Small intestine (tissue), 7 donors: ENCODE results near the gene OSBP. TPM values are rescaled to one million over a fixed set of nuclear protein-coding genes. Genes with fewer than 3 reads are reported as not detected.
A peak's percentile ranks its signal among the peaks of the same experiment; 100 is the strongest.

Source experiments
- DNase-seq, 2 donors: peaks; one replicate each; pipeline versions ENCODE4 v3.0.0 to v3.0.0-alpha.2; 2013
- FAIRE-seq: peaks from 2 replicates; lab custom pipeline; 2012; peaks lifted over from hg19 to GRCh38; lab: Jason Lieb, UNC
- H3K27ac ChIP-seq, 3 donors: one replicate each; pipeline ENCODE4 v1.5.1; 2013; ENCODE audit warnings: low read length in 2 of 3, mild to moderate bottlenecking in 2 of 3, control low read depth in 1 of 3, inconsistent platforms in 1 of 3, low read depth in 1 of 3, moderate library complexity in 1 of 3
- H3K27me3 ChIP-seq, 3 donors: one replicate each; pipeline ENCODE4 v1.6.1; 2013; ENCODE audit warnings: low read length in 3 of 3, inconsistent platforms in 1 of 3; ENCODE audit not compliant: control insufficient read depth in 3 of 3, insufficient read depth in 3 of 3
- H3K36me3 ChIP-seq, 3 donors: one replicate each; pipeline ENCODE4 v1.6.1; 2013; ENCODE audit warnings: low read length in 3 of 3, inconsistent platforms in 1 of 3, low read depth in 1 of 3, mild to moderate bottlenecking in 1 of 3, moderate library complexity in 1 of 3; ENCODE audit not compliant: control insufficient read depth in 3 of 3, insufficient read depth in 2 of 3
- H3K4me1 ChIP-seq, 3 donors: one replicate each; pipeline ENCODE4 v1.6.1; 2013; ENCODE audit warnings: low read length in 2 of 3, inconsistent platforms in 1 of 3, low read depth in 1 of 3, mild to moderate bottlenecking in 1 of 3, moderate library complexity in 1 of 3; ENCODE audit not compliant: control insufficient read depth in 3 of 3, insufficient read depth in 2 of 3
- H3K4me3 ChIP-seq, 3 donors: one replicate each; pipeline ENCODE4 v1.5.1; 2013; ENCODE audit warnings: low read length in 3 of 3, control low read depth in 1 of 3, inconsistent platforms in 1 of 3, low read depth in 1 of 3, mild to moderate bottlenecking in 1 of 3, moderate library complexity in 1 of 3
- H3K9me3 ChIP-seq, 2 donors: one replicate each; pipeline ENCODE4 v1.6.1; 2013; ENCODE audit warnings: low read depth in 1 of 2, low read length in 1 of 2; ENCODE audit not compliant: control insufficient read depth in 2 of 2, insufficient read depth in 1 of 2
- WGBS, 3 donors: extraction: QIAGEN DNeasy Blood & Tissue Kit; methylation state at CpG; one replicate each; pipeline ENCODE4 v1.1.7; 2013; 5-methylcytosine and 5-hydroxymethylcytosine counted together
- polyA plus RNA-seq, 4 donors: library from polyadenylated mRNA; stranded (reverse) in 3 of 4; unstranded in 1 of 4; fragments of 200-250 nt in 3 of 4; fragments of 120-200 nt in 1 of 4; gene quantifications; one replicate each; pipeline versions ENCODE4 v1.2.1 to v1.2.3, GENCODE V29; 2013
- donor health status: healthy with polysubstance abuse.
- donor health status: control.
- donor health status: control.
- donor health status: Bipolar disorder and iron deficiency.
- donor health status: healthy.

The OSBP gene
- polyA plus RNA-seq, 4 donors = 22.2 to 45.3 (median 26.6) TPM

DNA sequence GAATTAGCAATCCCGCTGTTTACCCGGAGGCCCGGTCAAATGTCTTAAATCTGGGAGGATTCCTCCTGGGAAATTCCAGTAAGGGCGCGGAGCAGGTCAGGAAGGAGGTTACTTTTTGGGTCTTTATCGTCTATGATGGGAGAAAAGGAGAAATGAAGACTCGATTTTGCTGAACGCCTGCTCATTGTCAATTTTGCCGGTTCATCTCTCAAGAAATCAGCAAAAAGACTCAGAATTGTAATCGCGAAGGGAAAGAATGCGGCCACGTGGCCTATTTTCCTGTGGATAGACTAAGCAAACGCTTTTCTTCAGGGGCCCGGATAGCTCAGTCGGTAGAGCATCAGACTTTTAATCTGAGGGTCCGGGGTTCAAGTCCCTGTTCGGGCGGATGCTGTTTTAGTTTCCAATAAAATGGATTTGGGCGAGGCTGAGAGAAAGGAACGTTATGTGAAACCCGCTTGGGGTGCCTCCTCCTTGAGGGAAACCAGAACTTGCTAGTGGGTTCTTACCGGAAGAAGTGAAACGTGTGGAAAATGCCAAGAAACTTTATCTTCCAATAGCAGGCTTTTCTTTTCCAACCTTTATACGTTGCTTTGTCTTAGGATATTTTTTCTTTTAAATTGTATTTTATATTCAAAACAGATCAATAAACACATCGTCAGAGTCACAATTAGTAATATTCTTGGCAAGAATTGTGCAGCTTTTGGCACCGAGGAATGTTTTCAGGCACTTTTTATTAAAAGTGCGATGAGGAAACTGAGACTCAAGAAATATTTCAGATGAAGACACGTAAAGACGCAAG, 59.3 kb downstream of the OSBP start:
- H3K36me3 ChIP-seq = no peaks in the 10 kb centered on the region
- H3K27me3 ChIP-seq = no peaks in the 10 kb centered on the region
- H3K9me3 ChIP-seq = no peaks in the 10 kb centered on the region
- H3K27ac ChIP-seq = peak overlapping the region in 2 of 3 donors; percentile 25 to 53
- peak overlapping the region in 1 of 3 donors; percentile 65 for H3K4me3 ChIP-seq
- peaks cover 0 to 16% (median 0%) of the 10 kb centered on the region in 3 donors for H3K4me1 ChIP-seq
- FAIRE-seq = no peak
- 13 to 45% (median 29%) methylated on average over 30 of the region's 30 CpGs for WGBS, 3 donors
- peak; percentile 25 to 68 for DNase-seq

- FAIRE-seq = no peak
- no peak for DNase-seq
- peak overlapping the region in 2 of 3 donors; percentile 25 to 53 for H3K27ac ChIP-seq
Measured at GRCh38 chr11:59555601-59556114, 59.9 kb downstream of the OSBP start.

DNA sequence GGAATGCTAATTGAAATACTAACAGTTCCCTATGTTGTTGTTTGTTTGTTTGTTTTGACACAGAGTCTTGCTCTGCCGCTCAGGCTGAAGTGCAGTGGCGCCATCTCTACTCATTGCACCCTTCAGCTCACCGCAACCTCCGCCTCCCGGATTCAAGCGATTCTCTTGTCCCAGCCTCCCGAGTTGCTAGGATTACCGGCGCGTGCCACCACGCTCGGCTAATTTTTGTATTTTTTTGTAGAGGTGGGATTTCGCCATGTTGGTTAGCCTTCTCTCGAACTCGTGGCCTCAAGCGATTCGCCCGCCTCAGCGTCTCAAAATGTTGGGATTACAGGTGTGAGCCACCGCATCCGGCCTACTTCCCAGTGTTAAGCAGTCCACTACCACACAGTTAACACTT, 62.3 kb downstream of the OSBP start:
- 96 to 97% (median 96%) methylated on average over 21 of the region's 21 CpGs for WGBS, 3 donors
- no peaks in the 10 kb centered on the region for H3K27me3 ChIP-seq
- no peak overlapping the region for H3K27ac ChIP-seq
- H3K9me3 ChIP-seq = no peaks in the 10 kb centered on the region
- peaks cover 0 to 12% (median 0%) of the 10 kb centered on the region in 3 donors for H3K4me1 ChIP-seq
- DNase-seq = no peak
- H3K36me3 ChIP-seq = no peaks in the 10 kb centered on the region
- no peak for FAIRE-seq
- no peak overlapping the region for H3K4me3 ChIP-seq

More at GRCh38 chr11:59555601-59556114, 59.9 kb downstream of the OSBP start:
- peaks cover 0 to 12% (median 0%) of the 10 kb centered on the region in 3 donors for H3K4me1 ChIP-seq
- H3K36me3 ChIP-seq = no peaks in the 10 kb centered on the region
- H3K9me3 ChIP-seq = no peaks in the 10 kb centered on the region
- no peaks in the 10 kb centered on the region for H3K27me3 ChIP-seq
- WGBS, 3 donors = 30 to 73% (median 56%) methylated on average over 17 of the region's 17 CpGs
- H3K4me3 ChIP-seq = peak overlapping the region in 1 of 3 donors; percentile 65

DNA sequence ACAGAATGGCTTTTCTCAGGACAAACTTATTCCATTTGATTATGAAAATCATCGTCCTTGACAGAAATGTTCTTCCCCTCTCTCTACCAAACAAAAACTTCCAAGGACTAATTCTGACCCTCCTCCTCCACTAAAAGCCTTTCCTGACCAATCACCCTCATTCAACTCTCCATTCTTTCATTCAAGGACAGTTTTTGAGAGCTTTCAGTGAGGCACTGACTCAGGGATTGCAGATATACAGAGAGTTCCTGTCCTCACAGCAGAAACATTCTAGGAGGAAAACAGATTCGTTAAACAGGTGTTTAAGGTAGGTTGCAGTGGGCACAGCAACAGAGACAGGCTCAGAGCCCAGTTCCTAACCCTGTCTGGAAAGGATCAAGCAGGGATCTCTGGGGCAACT, 62.7 kb downstream of the OSBP start:
- 59 to 64% (median 63%) methylated on average over 2 of the region's 2 CpGs for WGBS, 3 donors
- DNase-seq (no peak), FAIRE-seq (no peak)
- H3K27ac ChIP-seq = no peak overlapping the region
- H3K4me1 ChIP-seq = peaks cover 0 to 9% (median 0%) of the 10 kb centered on the region in 3 donors
- H3K4me3 ChIP-seq = no peak overlapping the region
- no peaks in the 10 kb centered on the region for H3K9me3 ChIP-seq
- H3K27me3 ChIP-seq = no peaks in the 10 kb centered on the region
- no peaks in the 10 kb centered on the region for H3K36me3 ChIP-seq

GRCh38 chr11:59551659-59552521, 63.7 kb downstream of the OSBP start:
- Histone ChIP-seq H3K36me3 (no peaks in the 10 kb centered on the region), H3K4me3 (peak overlapping the region in 1 of 3 donors; percentile 73), H3K27me3 (no peaks in the 10 kb centered on the region), H3K9me3 (no peaks in the 10 kb centered on the region), H3K27ac (peak overlapping the region in 1 of 3 donors; percentile 82), H3K4me1 (peaks cover 0 to 4% (median 0%) of the 10 kb centered on the region in 3 donors)
- 38 to 66% (median 61%) methylated on average over 30 of the region's 30 CpGs for WGBS, 3 donors
- DNase-seq (peak in 1 of 2 donors; percentile 61), FAIRE-seq (no peak)

DNA sequence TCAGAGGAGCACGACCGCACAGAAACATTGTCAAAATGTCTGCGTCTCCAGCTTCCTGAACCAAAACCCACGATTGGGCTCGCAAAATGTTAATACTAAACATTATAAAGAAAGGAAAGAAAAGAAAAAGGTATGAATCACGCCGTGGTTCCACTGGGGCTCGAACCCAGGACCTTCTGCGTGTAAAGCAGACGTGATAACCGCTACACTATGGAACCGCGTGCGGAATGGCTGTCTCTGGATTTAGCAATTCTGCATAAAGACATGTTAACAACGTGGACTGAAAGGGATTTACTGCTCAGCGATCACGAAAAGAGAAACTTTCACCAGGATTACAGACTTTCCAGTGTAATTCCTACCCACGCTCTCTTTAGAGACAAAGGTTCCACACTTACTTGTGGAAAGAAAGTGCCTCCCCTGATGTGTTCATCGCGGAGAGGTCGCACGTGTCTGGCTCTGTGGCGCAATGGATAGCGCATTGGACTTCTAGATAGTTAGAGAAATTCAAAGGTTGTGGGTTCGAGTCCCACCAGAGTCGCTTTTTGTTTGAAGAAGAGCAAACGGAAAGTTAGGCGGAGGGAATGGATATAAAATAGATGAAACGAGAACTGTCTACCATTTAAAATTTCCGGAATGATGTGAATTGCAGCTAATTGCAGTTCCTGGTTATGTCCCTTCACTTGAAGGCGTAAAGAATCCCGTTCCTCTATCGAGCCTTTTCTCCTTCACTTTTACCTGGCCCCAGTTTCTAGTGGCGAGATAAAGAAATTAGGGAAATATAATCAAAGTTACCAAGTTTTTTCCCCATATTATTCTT, 64.5 kb downstream of the OSBP start:
- no peaks in the 10 kb centered on the region for H3K36me3 ChIP-seq
- H3K27ac ChIP-seq = peak overlapping the region; percentile 53 to 85 (median 82)
- H3K4me1 ChIP-seq = no peaks in the 10 kb centered on the region
- peak; percentile 80 to 88 for DNase-seq
- H3K9me3 ChIP-seq = no peaks in the 10 kb centered on the region
- H3K27me3 ChIP-seq = no peaks in the 10 kb centered on the region
- peak overlapping the region; percentile 36 to 73 (median 44) for H3K4me3 ChIP-seq
- FAIRE-seq = no peak
- WGBS, 3 donors = 0 to 3% (median 2%) methylated on average over 34 of the region's 34 CpGs

DNA sequence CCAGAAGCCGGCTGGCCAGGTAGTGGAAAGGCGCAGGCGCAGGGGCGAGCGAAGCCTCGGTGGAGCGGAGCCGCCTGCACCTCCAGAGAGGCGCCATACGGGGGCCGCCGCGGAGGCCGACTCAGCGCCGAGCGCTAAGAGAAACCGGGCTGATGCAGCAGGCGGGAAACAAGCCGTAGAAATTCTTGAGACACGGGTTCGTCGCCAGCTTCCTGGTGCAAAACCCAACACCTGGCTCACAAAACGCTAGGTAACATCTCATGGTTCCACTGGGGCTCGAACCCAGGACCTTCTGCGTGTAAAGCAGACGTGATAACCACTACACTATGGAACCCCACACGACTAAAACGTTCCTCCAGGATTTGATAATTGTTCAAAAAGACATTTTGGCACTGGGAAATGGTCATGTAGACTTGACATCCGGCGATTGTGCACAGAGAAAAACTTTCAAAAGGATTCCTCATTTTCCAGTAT, 65.2 kb downstream of the OSBP start:
- peak overlapping the region; percentile 36 to 73 (median 44) for H3K4me3 ChIP-seq
- H3K27me3 ChIP-seq = no peaks in the 10 kb centered on the region
- FAIRE-seq (no peak), DNase-seq (peak; percentile 83 to 92)
- H3K27ac ChIP-seq = peak overlapping the region; percentile 53 to 85 (median 82)
- H3K36me3 ChIP-seq = no peaks in the 10 kb centered on the region
- no peaks in the 10 kb centered on the region for H3K9me3 ChIP-seq
- H3K4me1 ChIP-seq = no peaks in the 10 kb centered on the region
- 0 to 1% (median 1%) methylated on average over 31 of the region's 31 CpGs for WGBS, 3 donors
